Endothelial cell (in vitro differentiated cells): Measurements from ENCODE around the gene NXPH1. TPM values are rescaled to one million over a fixed set of nuclear protein-coding genes. Genes with fewer than 3 reads are reported as not detected.

Source experiments
- DNase-seq: peaks from one replicate; pipeline ENCODE4 v3.0.0; 2021; ENCODE audit warnings: low spot score
- H3K27ac Mint-ChIP-seq: one replicate; pipeline ENCODE4 v1.8.0; 2021; ENCODE audit warnings: mixed read lengths, inconsistent platforms; ENCODE audit not compliant: unreplicated experiment
- H3K27me3 Mint-ChIP-seq: one replicate; pipeline ENCODE4 v1.8.0; 2021; ENCODE audit warnings: mild to moderate bottlenecking, moderate library complexity, mixed read lengths, inconsistent platforms; ENCODE audit not compliant: unreplicated experiment
- H3K36me3 Mint-ChIP-seq: one replicate; pipeline ENCODE4 v1.8.0; 2021; ENCODE audit warnings: mild to moderate bottlenecking, low read depth, mixed read lengths, inconsistent platforms; ENCODE audit not compliant: unreplicated experiment
- H3K4me1 Mint-ChIP-seq: one replicate; pipeline ENCODE4 v1.8.0; 2021; ENCODE audit warnings: mild to moderate bottlenecking, mixed read lengths, inconsistent platforms; ENCODE audit not compliant: unreplicated experiment
- H3K4me3 Mint-ChIP-seq: one replicate; pipeline ENCODE4 v1.8.0; 2021; ENCODE audit warnings: mild to moderate bottlenecking, mixed read lengths, inconsistent platforms; ENCODE audit not compliant: unreplicated experiment
- H3K9me3 Mint-ChIP-seq: one replicate; pipeline ENCODE4 v1.8.0; 2021; ENCODE audit warnings: mixed read lengths, inconsistent platforms; ENCODE audit not compliant: unreplicated experiment
- CTCF ChIP-seq: fragments of 200-600 bp; sonication (generic); IDR thresholded peaks from one replicate; pipeline ENCODE4 v1.5.0; 2021; ENCODE audit warnings: antibody characterized with exemption; ENCODE audit not compliant: unreplicated experiment
- total RNA-seq: library from RNA; stranded (reverse); fragmentation: NEBNext Ultra II Directional; extraction: Animal tissue kit (Norgen Biotek cat#: 25700); gene quantifications from one replicate; pipeline ENCODE4 v1.2.1, GENCODE V29; 2021; ENCODE audit not compliant: unreplicated experiment

NXPH1 gene
- total RNA-seq, 1 donor from 2014 or later, result not detected

- Mint-ChIP-seq H3K36me3 (no peaks in the 10 kb centered on the region), H3K9me3 (no peaks in the 10 kb centered on the region), H3K4me1 (no peaks in the 10 kb centered on the region), H3K4me3 (no peak overlapping the region), H3K27ac (no peak overlapping the region), H3K27me3 (no peaks in the 10 kb centered on the region)
- TF ChIP-seq CTCF, result no peak
- no peak for DNase-seq
These were observed 332.0 kb downstream of the NXPH1 start for GRCh38 chr7:8765374-8765773.

GRCh38 chr7:8773518-8773917, 340.1 kb downstream of the NXPH1 start:
- H3K27ac Mint-ChIP-seq, result no peak overlapping the region
- H3K4me1 Mint-ChIP-seq, result no peaks in the 10 kb centered on the region
- no peak for DNase-seq
- no peaks in the 10 kb centered on the region for H3K9me3 Mint-ChIP-seq
- no peak overlapping the region for H3K4me3 Mint-ChIP-seq
- no peak for TF ChIP-seq CTCF
- H3K36me3 Mint-ChIP-seq, result no peaks in the 10 kb centered on the region
- H3K27me3 Mint-ChIP-seq, result no peaks in the 10 kb centered on the region

- no peaks in the 10 kb centered on the region for H3K27me3 Mint-ChIP-seq
- H3K9me3 Mint-ChIP-seq, result no peaks in the 10 kb centered on the region
These were observed 345.1 kb downstream of the NXPH1 start for GRCh38 chr7:8778459-8778858.

DNA sequence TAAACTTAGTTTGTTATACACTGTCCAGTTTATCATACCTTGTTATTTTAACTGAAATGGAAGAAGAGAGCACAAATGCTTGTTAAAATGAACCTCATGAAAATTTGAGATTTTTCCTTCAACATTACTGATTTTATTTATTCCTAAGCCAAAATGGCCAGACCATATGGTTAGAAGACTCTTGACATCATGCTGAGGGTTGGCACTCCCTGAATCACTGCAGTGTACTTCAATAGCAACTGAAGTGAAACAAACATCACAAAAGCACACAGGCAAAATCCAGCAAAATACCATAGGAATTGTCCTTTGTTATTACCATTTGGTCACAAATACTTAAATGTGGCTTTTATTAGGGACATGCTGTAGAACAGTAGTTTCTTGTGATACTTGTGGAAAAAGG, 347.8 kb downstream of the NXPH1 start:
- Mint-ChIP-seq H3K9me3 (no peaks in the 10 kb centered on the region), H3K4me1 (no peaks in the 10 kb centered on the region), H3K36me3 (no peaks in the 10 kb centered on the region), H3K27ac (no peak overlapping the region), H3K4me3 (no peak overlapping the region), H3K27me3 (no peaks in the 10 kb centered on the region)
- DNase-seq, result no peak
- TF ChIP-seq CTCF, result no peak

More at GRCh38 chr7:8778459-8778858, 345.1 kb downstream of the NXPH1 start:
- no peak for DNase-seq
- no peak overlapping the region for H3K4me3 Mint-ChIP-seq
- no peaks in the 10 kb centered on the region for H3K36me3 Mint-ChIP-seq
- TF ChIP-seq CTCF, result no peak
- no peak overlapping the region for H3K27ac Mint-ChIP-seq
- no peaks in the 10 kb centered on the region for H3K4me1 Mint-ChIP-seq

DNA sequence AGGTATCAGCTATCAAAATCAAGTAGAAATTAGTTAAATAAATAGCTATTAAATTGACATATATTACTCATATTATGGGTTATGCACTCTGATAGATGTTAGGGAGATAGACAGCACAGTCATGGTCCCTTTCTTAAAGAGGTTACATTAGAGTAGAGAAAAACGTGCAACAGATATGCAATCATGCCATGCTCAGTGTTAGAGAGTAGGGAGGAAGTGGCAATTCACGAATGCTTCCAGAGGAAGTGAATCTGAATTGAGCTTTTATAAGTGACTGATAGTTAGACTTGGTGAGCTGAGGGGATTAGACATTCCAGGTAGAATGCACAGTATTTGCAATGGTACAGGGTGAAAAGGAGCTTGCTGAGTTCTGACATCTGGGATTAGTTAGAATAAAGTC, 349.8 kb downstream of the NXPH1 start:
- no peak for TF ChIP-seq CTCF
- DNase-seq, result no peak
- Mint-ChIP-seq H3K9me3 (no peaks in the 10 kb centered on the region), H3K4me1 (peaks cover 3% of the 10 kb centered on the region), H3K36me3 (no peaks in the 10 kb centered on the region), H3K27ac (no peak overlapping the region), H3K4me3 (no peak overlapping the region), H3K27me3 (peaks cover 1% of the 10 kb centered on the region)
